HG02642 (cell line): ENCODE results near the gene DNHD1.

Source experiments
- ATAC-seq: cut with Tn5 transposase; IDR thresholded peaks from one replicate; pipeline ENCODE4 v1.9.1; 2021; ENCODE audit warnings: mild to moderate bottlenecking; ENCODE audit not compliant: unreplicated experiment, poor library complexity

DNHD1 gene

DNA sequence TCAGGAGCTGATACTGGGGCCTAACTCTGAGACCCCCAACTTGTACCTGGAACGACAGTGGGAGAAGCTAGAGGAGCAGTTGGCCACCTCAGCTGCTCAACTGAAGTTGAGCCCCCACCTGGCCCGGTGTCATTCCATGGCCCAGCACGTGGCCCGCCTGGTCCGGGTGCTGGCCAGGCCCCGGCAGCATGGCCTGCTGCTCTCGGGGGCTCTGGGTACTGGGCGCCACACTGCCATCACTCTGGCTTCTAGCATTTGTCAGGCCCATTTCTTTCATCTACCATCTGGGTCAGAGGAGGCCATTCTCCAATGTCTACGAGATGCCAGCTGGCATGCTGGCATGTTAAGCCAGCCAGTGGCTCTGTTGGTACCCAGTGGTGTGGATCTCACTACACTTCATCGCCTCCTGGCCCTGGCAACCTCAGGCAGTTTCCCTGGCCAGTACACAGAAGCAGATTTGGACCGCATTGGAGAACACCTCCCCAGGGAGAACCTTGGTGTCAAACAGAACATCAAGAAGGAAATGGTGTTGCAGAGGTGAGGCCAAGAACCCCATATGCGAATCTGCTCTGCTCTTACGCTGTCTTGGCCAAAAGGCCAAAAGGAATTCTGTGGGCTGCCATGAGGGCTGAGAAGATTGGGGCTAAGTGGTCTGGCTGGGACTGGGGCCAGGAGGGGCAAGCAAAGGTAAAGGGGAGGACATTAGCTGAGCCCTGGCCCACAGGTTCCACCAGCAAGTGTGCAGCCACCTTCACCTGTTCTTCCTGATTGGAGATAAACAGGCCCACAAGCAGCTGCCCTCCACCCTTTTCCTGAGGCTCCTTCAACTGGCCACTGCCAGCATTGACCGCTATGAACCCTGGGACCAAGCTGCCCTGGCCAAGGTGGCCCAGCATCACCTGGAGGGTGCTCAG lies 60.9 kb downstream of the DNHD1 start:
- ATAC-seq = no peak

DNA sequence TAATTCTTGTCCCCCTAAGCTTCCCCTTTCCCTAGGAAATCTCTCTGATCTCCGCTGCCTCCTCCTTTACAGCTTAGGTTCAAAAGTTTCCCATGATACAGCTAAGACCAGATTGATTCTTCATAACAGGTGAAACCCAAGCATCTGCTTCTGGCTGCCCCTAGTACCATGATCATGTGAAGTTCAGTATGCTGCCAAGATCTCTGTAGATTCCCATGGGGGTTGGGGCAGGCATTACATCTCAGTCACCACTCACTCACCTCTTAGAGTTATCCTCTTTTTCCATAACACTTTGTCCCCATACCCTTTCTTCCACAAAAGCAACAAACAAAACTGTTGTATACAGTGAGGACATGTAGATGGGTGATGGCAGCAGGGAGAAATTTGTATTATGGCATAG lies 62.3 kb downstream of the DNHD1 start:
- ATAC-seq = no peak

DNA sequence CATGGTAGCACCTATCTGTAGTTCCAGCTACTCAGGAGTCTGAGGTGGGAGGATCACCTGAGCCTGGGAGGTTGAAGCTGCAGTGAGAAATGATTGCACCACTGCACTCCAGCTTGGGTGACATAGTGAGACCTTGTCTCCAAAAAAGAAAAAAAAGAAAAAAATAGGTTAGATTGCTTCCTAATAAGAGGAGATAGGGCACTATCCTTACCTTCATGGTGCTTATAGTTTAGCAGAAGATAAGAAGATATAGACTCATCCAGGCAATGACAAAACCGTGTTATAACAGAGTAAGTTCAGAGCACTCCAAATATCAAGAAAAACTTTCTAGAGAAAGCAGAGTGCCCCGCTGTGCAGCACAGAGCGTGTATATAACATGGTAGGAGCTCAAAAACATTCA lies 64.2 kb downstream of the DNHD1 start:
- no peak for ATAC-seq

DNA sequence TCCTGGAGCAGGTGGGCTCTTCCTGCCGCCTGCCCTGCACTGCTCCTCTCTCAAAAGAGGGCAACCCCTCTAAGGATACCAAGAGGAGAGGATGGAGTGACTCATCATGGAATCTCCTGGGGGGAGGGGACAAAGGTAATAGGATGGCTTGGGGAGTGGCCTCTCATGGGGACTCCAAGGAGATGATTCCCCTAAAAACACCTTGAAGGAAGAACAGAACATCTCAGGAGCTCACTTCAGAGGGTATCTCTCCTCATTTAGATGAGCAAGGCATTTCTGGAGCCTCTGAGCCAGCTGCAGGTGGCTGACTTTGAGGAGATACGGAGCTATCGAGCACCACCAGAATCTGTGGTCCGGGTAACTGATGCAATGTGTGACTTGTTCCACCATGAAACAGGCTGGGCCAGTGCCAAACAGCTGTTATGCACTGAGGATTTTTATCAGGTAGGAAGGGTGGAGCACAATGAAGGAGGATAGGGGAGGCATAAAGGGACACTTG lies 66.1 kb downstream of the DNHD1 start:
- no peak for ATAC-seq

DNA sequence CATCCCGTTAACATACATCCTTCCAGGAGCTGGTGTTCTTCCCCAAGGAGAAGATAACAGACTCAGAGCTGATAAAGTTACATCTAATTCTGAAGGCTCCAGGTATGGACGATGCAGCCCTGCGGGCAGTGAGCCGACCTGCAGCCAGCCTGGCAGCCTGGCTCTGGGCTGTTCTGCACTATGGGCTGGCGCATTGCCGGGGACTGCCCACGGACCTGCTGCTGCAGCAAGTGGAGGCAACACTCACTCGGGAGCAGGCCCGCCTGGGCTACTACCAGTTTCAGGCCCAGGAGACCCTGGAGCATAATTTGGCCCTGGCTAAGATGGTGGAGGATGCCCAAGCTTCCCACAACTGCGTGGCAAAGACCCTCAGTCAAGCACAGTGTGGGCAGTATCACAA lies 66.6 kb downstream of the DNHD1 start:
- no peak for ATAC-seq

DNA sequence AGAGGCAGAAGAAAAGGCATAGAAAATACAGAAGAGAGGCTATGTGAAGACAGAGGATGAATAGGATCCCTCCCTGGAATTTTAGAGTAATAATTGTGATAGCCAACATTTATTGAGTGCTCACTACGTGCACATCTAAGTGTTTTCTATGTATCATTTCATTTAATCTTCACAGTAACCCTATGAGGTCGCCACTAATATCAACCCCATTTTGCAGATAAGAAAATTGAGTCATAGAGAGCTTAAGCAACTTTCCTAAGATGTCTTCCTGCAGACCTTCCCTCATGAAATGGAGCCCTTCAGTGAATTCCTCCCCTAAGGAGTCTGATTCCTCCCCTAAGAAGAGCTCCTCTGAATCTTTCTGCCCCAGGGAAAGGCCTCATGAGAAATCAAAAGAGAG lies 68.2 kb downstream of the DNHD1 start:
- ATAC-seq = no peak

DNA sequence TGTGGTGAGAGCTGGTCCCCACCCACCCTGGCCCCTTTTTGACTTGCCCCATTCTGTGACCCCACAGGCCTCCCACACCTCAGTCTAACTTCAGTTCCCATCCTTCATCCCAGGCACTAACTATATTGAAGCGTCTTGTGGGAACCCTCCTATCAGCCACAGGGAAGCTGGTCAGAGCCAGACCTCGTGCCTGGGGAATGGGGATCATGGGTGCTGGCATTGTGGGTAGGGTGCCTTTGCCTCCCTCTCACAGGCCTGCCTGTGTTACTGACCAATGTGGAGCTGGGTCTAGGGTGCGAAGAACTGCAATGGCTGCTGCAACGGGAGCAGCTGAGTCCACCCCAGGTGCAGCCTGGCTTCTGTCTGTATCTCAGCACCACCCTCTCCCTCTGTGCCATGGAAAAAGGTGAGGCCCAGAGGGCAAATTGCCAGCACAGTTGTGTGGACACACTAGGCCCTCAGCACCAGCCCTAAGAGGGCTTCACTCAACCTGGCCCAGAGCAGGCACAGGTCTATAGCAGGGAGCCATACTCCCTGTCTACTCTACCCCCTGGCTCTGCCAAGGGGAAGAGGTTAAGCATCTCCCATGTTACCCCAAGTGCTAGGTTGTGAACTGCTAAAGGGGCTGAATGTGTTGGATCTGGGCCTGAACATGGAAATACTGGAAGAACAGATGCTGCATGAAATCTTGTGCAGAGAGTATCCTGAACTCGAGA lies 69.1 kb downstream of the DNHD1 start:
- no peak for ATAC-seq

DNA sequence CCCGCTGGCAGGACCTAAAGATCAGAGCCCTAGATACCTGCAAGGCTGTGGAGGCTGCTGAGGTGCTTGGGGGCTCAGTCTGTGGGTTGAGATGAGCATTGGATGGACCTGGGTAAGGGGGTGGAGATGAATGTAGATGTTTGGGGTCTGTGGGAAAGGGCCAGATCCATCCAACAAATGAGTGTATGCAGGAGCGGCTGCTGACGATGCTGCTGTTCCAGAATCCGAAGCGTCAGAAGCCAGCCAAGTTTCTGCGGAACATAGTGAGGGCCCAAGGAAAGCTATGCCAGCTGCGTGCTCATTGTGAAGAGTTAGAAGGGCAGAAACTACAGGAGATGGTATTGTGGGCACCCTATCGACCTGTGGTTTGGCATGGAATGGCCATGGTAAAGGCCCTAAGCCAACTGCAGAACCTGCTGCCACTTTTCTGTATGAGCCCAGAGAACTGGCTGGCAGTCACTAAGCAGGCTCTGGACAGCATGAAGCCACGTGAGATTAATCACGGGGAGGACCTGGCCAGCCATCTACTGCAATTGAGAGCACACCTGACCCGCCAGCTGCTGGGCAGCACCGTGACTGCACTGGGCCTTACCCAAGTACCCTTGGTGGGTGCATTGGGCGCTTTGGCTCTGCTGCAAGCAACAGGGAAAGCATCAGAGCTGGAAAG lies 69.8 kb downstream of the DNHD1 start:
- no peak for ATAC-seq

DNA sequence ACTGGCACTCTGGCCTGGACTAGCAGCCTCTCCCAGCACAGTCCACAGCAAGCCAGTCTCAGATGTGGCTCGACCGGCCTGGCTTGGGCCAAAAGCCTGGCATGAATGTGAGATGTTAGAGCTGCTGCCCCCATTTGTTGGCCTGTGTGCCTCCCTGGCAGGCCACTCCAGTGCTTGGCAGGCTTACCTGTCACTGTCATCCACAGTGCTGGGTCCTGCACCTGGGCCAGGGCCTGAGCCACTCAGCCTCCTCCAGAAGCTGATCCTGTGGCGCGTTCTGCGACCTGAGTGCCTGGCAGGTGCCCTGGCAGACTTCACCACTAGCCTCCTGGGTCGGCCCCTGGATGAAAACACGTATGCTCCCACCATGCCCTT lies 70.3 kb downstream of the DNHD1 start:
- ATAC-seq = no peak

DNA sequence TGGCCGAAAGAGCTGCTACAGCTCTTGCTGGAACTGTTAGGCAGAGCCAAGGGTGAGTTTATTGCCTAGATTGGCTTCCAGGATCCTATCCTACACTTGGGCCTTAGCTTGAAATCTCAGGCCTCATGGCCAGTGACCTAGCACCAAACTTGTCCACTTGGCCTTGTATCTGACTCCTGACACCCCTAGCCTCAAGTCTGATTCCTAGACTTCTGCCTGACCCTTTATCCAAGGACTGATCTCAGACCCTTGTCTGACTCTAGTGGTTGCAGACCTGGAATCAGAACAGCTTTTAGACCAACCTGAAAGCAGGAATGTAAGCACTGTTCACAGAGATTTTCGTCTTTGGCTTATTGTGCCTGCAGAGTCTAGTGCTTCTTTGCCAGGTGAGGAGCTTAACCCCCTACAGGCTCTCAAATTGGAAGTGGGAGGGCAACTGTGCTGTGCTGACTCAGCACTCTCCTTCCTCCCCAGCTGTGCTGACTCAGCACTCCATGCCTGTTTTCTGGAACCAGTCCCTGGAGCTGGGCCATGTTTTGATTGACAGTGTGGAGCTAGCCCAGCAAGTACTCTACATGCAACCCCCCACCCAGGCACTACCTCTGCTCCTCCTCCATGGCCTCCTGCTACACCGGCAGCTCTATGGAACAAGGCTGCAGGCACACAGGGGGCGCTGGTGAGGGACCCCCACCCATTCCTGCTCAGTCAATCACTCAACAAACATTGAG lies 71.3 kb downstream of the DNHD1 start:
- no peak for ATAC-seq

DNA sequence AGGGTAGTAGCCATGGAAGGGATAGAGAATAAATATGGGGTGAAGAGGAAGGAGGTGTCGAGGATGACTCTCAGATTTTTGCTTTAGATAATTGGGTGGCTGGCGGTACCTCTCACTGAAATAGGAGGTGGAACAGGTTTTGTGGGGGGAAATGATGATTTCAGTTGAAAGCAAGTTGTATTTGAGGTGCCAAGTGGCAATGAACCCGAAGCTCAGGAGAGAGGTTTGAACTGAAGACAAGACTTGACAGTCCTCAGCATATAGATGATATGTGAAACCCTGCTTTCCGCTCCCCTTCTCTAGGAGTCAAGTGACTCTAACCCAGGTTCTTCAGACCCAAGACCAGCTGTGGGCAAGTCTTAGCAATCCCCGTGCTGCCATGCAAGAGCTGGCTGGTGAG lies 72.6 kb downstream of the DNHD1 start:
- no peak for ATAC-seq

DNA sequence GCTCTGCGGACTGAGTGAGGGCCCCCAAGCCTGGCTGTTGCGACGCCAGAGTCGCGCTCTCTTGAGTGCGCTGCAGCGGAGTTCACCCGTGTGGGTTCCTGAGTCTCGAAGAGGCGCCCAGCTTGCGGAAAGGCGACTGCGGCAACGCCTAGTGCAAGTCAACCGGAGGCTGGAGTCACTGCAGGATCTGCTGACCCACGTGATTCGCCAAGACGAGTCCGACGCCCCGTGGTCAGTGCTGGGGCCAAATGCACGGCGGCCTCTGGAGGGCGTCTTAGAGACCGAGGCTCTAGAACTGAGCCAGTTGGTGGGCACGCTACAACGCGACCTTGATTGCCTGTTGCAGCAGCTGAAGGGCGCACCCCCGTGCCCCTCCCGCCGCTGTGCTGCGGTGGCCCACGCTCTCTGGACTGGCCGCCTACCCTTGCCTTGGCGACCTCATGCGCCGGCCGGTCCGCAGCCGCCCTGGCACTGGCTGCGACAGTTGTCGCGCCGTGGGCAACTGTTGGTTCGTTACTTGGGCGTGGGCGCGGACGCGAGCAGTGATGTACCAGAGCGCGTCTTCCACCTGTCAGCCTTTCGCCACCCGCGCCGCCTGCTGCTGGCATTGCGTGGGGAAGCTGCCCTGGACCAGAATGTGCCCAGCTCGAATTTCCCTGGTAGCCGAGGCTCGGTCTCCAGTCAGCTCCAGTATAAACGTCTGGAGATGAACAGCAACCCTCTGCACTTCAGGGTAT lies 73.8 kb downstream of the DNHD1 start:
- ATAC-seq = no peak

DNA sequence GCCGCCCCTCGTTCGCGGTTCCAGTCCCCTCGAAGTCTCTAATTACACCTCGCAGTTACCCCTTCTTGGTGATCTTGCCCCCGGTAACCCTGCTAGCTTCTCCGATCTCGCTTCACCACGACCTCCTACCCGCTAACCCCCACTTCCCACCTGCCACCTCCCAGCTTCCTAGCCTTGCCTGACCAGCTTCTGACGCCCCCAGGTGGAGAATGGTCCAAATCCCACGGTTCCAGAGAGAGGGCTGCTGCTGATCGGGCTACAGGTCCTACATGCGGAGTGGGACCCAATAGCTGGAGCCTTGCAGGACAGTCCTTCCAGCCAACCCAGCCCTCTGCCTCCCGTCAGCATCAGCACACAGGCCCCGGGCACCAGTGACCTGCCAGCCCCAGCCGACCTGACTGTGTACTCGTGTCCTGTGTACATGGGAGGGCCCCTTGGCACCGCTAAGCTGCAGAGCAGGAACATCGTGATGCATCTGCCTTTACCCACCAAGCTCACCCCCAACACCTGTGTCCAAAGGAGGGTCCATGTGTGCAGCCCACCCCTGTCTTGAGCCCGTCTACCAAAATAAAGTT lies 74.4 kb downstream of the DNHD1 start:
- no peak for ATAC-seq

DNA sequence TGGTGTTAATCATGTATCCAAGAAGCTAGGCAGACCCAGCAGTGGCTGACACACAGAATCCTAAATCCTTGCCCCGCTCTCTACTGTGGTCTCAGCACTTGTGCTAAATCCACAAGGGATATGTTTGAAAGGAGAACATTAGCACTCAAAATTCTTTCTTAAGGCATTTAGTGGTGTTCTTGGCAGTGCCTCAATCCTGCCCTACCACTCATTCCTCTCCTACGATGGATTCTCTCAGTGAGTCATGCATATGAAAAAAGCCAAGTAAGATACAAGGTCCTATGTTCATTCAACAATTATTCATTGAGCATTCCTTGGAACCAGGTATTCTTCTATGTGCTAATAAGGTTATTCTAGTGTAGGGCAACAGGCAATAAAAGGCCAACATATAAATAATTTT lies 75.1 kb downstream of the DNHD1 start:
- ATAC-seq = no peak

DNA sequence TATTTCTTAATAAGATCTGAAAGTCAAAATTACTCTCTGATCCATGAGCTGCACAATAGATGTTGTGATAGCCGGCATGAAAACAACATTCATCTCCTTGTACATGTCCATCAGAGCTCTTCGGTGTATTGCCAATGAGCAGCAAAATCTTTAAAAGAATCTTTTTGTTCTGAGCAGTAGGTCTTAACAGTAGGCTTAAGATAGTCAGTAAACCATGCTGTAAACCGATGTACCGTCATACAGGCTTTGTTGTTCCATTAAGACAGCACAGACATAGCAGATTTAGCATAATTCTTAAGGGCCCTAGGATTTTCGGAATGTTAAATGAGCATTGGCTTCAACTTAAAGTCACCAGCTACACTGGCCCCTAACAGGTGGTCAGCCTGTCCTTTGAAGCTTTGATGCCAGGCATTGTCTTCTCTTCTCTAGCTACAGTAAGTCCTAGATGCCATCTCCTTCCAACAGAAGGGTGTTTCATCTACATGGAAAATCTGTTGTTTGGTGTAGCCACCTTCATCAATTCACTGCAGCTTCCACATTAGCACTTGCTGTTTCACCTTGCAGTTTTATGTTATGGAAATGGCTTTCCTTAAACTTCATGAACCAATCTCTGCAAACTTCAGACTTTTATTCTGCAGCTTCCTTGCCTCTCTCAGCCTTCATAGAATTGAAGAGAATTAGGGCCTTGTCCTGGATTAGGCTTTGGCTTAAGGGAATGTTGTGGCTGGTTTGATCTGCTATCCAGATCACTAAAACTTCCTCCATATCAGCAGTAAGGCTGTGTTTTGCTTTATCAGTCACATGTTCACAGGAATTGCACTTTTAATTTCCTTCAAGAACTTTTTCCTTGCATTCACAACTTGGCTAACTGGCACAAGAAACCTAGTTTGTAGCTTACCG lies 78.0 kb downstream of the DNHD1 start:
- ATAC-seq = no peak

DNA sequence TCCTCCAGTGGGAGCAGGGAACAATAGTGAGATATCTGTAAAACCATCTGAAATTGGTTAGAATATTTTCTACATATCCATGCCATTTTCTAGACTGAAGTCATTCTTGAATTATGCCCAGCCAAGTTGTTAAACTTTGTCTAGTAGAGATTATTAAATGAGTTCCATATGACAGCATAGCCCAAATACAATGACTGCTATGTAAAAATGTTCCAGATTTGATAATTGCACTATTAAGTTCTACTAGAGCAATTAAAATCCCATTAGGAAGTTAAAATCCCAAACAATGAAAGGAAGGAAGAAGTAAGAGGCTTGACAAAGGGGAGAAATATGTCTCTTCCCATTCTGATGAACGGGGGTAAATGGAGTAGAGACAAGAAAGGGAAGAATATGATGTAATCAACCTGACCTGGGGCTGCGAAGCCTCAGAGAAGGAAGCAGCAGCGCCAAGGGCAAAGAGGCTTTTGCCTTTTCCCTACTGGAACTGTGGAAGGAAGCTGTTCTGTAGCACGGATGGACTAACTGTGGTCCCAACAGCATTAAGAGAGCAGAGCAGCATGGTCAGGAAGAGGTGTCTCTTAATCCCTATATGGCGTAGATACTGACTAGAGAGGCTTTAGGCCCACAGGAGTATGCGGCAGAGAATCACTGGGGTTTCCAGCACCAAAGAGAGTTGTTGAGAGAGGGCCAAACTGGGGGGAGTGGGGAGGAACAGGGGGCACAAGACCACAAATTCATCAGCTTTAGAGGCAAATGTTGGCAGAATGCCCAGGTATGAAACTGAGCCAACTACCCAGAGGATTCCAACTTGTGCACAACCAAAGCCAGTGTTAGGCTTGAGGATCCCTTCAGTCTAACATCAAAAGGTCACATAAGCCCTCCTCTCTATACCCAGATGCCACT lies 79.6 kb downstream of the DNHD1 start:
- no peak for ATAC-seq

DNA sequence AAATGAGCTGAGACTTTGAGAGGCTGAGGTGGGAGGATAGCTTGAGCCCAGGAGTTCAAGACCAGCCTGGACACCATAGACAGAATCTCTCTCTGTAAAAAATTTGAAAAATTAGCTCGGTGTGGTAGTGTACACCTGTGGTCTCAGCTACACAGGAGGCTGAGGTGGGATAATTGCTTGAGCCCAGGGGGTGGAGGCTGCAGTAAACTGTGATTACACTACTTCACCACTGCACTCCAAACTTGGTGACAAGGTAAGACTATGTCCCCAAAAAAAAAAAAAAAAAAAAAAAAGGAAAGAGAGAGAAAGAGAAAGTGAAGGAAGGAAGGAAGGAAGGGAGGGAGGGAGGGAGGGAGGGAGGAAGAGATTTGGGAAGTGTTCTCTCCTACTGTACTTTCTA lies 81.1 kb downstream of the DNHD1 start:
- ATAC-seq = no peak
